Epithelial cell of proximal tubule (primary cell): ENCODE results near the gene GLTPD2. TPM values are rescaled to one million over a fixed set of nuclear protein-coding genes. Genes with fewer than 3 reads are reported as not detected.

ENCODE experiments used
- DNase-seq: peaks from one replicate; pipeline ENCODE4 v3.0.0-alpha.2; 2011; ENCODE audit warnings: low read depth
- H3K4me3 ChIP-seq: 2 replicates; pipeline ENCODE4 v1.5.1; 2011; ENCODE audit warnings: low read depth, mild to moderate bottlenecking, low read length
- CTCF ChIP-seq: conservative IDR thresholded peaks from 2 replicates; pipeline ENCODE4 v1.5.1; 2012; ENCODE audit warnings: low read depth, mild to moderate bottlenecking, low read length
- total RNA-seq: library from RNA; depleted of rRNA; stranded (reverse); fragments of >200 nt; gene quantifications from 2 replicates; pipeline ENCODE4 v1.2.3, GENCODE V29; 2015

GLTPD2 gene
- total RNA-seq, 1 donor from 2014 or later: not detected

- TF ChIP-seq CTCF: peak; percentile 57
- peak overlapping the region; percentile 65 for H3K4me3 ChIP-seq
- peak; percentile 32 for DNase-seq
These were observed 1.4 kb downstream of the GLTPD2 start for GRCh38 chr17:4789951-4790704.

GRCh38 chr17:4790705-4791088, 1.9 kb downstream of the GLTPD2 start:
- DNase-seq: no peak
- H3K4me3 ChIP-seq: peak overlapping the region; percentile 65
- no peak for TF ChIP-seq CTCF

GRCh38 chr17:4795168-4795567, 6.4 kb downstream of the GLTPD2 start:
- H3K4me3 ChIP-seq: no peak overlapping the region
- no peak for TF ChIP-seq CTCF
- DNase-seq: no peak

- H3K4me3 ChIP-seq: peak overlapping the region; percentile 95
- no peak for DNase-seq
- no peak for TF ChIP-seq CTCF
These were observed 7.8 kb downstream of the GLTPD2 start for GRCh38 chr17:4796552-4796920.

- no peak for DNase-seq
- no peak overlapping the region for H3K4me3 ChIP-seq
- TF ChIP-seq CTCF: no peak
These were observed 11.9 kb downstream of the GLTPD2 start for GRCh38 chr17:4800462-4801196.

GRCh38 chr17:4802228-4802627, 13.5 kb downstream of the GLTPD2 start, which contains the start of gene C17orf114:
C17orf114 (minus strand) TSS chr17:4802328.
- DNase-seq: no peak
- no peak for TF ChIP-seq CTCF
- H3K4me3 ChIP-seq: no peak within 1 kb of the TSS
